Heart left ventricle (tissue), 13 donors: ENCODE results near the gene KRTAP4-4.

Experiments used
- POLR2A ChIP-seq, 2 donors: fragments of 450-650 bp; IDR thresholded peaks; one replicate each; pipeline ENCODE4 v1.6.1; 2017; ENCODE audit warnings: antibody characterized with exemption in 2 of 2, mild to moderate bottlenecking in 2 of 2, moderate library complexity in 2 of 2
- TF ChIP-seq, protein P1 (sequence below), 12 donors: fragments of 200-600 bp; sonication (generic) in 4 of 12; IDR thresholded peaks; one replicate each; pipeline versions ENCODE4 v1.5.0 to v1.8.0; 2018 to 2022; ENCODE audit warnings: antibody characterized with exemption in 12 of 12, mild to moderate bottlenecking in 5 of 12
- donor health status: ischemic (EF 13 %, LVEDD 7.1; RV severe dilation, severe dysfunction).
- donor health status: DM: no; HTN: yes; CAD: no.
- donor health status: DM: no; HTN: no; CAD: no.
- donor health status: ischemic (EF 25% LVEDD 6.9; RV normal size, moderate dysfunction).
- donor health status: ischemic (EF 25% LVEDD 5.7; RV mildly dilated, moderate dysfunction).
- donor health status: ischemic (EF 35%, LVEDD 5.7; RV mildly dilated, moderate dysfunction).
- donor health status: nonischemic (EF 11% LVEDD 7.7; RV severe dilation, severe dysfunction).
- donor health status: DM: yes; HTN: yes; CAD: no.
- donor health status: PGD.
- donor health status: ischemic (EF 29% LVEDD 5.4; RV normal size, mild dysfunction).
- donor health status: nonischemic (EF 23%, LVEDD 6.1; RV moderate dilation, normal function).

DNA sequence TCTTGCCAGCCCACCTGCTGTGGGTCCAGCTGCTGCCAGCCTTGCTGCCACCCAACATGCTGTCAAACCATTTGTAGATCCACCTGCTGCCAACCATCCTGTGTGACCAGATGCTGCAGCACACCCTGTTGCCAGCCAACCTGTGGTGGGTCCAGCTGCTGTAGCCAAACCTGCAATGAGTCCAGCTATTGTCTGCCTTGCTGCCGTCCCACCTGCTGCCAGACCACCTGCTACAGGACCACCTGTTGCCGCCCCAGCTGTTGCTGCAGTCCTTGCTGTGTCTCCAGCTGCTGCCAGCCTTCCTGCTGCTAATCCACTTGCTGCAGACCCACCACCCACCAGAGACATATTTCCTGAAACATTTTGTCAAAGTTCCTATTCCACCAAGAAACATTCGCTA, 29.8 kb upstream of the KRTAP4-4 start:
- TF ChIP-seq, protein P1, sequence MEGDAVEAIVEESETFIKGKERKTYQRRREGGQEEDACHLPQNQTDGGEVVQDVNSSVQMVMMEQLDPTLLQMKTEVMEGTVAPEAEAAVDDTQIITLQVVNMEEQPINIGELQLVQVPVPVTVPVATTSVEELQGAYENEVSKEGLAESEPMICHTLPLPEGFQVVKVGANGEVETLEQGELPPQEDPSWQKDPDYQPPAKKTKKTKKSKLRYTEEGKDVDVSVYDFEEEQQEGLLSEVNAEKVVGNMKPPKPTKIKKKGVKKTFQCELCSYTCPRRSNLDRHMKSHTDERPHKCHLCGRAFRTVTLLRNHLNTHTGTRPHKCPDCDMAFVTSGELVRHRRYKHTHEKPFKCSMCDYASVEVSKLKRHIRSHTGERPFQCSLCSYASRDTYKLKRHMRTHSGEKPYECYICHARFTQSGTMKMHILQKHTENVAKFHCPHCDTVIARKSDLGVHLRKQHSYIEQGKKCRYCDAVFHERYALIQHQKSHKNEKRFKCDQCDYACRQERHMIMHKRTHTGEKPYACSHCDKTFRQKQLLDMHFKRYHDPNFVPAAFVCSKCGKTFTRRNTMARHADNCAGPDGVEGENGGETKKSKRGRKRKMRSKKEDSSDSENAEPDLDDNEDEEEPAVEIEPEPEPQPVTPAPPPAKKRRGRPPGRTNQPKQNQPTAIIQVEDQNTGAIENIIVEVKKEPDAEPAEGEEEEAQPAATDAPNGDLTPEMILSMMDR (IDR thresholded peaks at IDR 0.05), result no peak
- no peak for TF ChIP-seq POLR2A (IDR thresholded peaks at IDR 0.05)
